ENCODE data around the gene PCDHGA10.
A peak's percentile ranks its signal among the peaks of the same experiment; 100 is the strongest.
"Not testable (repeated sequence)": the region's sequence is repeated elsewhere in the genome, so short reads cannot be mapped to it uniquely, and the experiment has no call there.

The PCDHGA10 gene

GRCh38 chr5:141419074-141419880 is 6.5 kb downstream of the PCDHGA10 start:
- H3K27me3 Mint-ChIP-seq: peaks cover 88% of the 10 kb centered on the region
- peaks cover 6% of the 10 kb centered on the region for H3K9me3 Mint-ChIP-seq
- peaks cover 14% of the 10 kb centered on the region for H3K36me3 Mint-ChIP-seq (ENCODE audit: insufficient read depth)
- no peak overlapping the region for H3K4me3 Mint-ChIP-seq
- H3K27ac Mint-ChIP-seq (ENCODE audit: low read depth): no peak overlapping the region
- DNase-seq (ENCODE audit: low spot score in 2 of 2): no peak
- ATAC-seq (replicated peaks; ENCODE audit: extremely low read depth, poor library complexity, severe bottlenecking): no peak
- H3K4me1 Mint-ChIP-seq: peaks cover 10% of the 10 kb centered on the region

- peaks cover 88% of the 10 kb centered on the region for H3K27me3 Mint-ChIP-seq
- peak within 1 kb of the TSS; percentile 61 for H3K27ac Mint-ChIP-seq (ENCODE audit: low read depth)
- H3K9me3 Mint-ChIP-seq: peaks cover 6% of the 10 kb centered on the region
- no peak for ATAC-seq (replicated peaks; ENCODE audit: extremely low read depth, poor library complexity, severe bottlenecking)
- peaks cover 6% of the 10 kb centered on the region for H3K4me1 Mint-ChIP-seq
- peaks cover 14% of the 10 kb centered on the region for H3K36me3 Mint-ChIP-seq (ENCODE audit: insufficient read depth)
- peak within 1 kb of the TSS; percentile 34 for H3K4me3 Mint-ChIP-seq
- DNase-seq (ENCODE audit: low spot score in 2 of 2): no peak
Observed at GRCh38 chr5:141420855-141421488, 8.2 kb downstream of the PCDHGA10 start, which contains the start of gene PCDHGA11. Gene PCDHGA11, plus strand, starts transcription at chr5:141421051. Its CDS starts 177 bp downstream, at chr5:141421228.

GRCh38 chr5:141421489-141421855 is 8.7 kb downstream of the PCDHGA10 start:
- H3K36me3 Mint-ChIP-seq (ENCODE audit: insufficient read depth): peaks cover 14% of the 10 kb centered on the region
- peak overlapping the region; percentile 34 for H3K4me3 Mint-ChIP-seq
- H3K27me3 Mint-ChIP-seq: peaks cover 88% of the 10 kb centered on the region
- DNase-seq (ENCODE audit: low spot score in 2 of 2) (no peak), ATAC-seq (replicated peaks; ENCODE audit: extremely low read depth, poor library complexity, severe bottlenecking) (no peak)
- H3K4me1 Mint-ChIP-seq: peaks cover 6% of the 10 kb centered on the region
- peaks cover 6% of the 10 kb centered on the region for H3K9me3 Mint-ChIP-seq
- H3K27ac Mint-ChIP-seq (ENCODE audit: low read depth): peak overlapping the region; percentile 61

GRCh38 chr5:141422742-141423291 is 10.0 kb downstream of the PCDHGA10 start:
- ATAC-seq (replicated peaks; ENCODE audit: extremely low read depth, poor library complexity, severe bottlenecking): no peak
- H3K27me3 Mint-ChIP-seq: peaks cover 83% of the 10 kb centered on the region
- no peak overlapping the region for H3K27ac Mint-ChIP-seq (ENCODE audit: low read depth)
- DNase-seq (ENCODE audit: low spot score in 2 of 2): no peak
- H3K9me3 Mint-ChIP-seq: peaks cover 4% of the 10 kb centered on the region
- H3K4me3 Mint-ChIP-seq: no peak overlapping the region
- H3K36me3 Mint-ChIP-seq (ENCODE audit: insufficient read depth): peaks cover 14% of the 10 kb centered on the region
- H3K4me1 Mint-ChIP-seq: peaks cover 6% of the 10 kb centered on the region

GRCh38 chr5:141427783-141428426 is 15.1 kb downstream of the PCDHGA10 start:
- H3K27ac Mint-ChIP-seq (ENCODE audit: low read depth): no peak overlapping the region
- H3K36me3 Mint-ChIP-seq (ENCODE audit: insufficient read depth): peaks cover 3% of the 10 kb centered on the region
- no peak overlapping the region for H3K4me3 Mint-ChIP-seq
- ATAC-seq (replicated peaks; ENCODE audit: extremely low read depth, poor library complexity, severe bottlenecking) (no peak), DNase-seq (ENCODE audit: low spot score in 2 of 2) (no peak)
- H3K4me1 Mint-ChIP-seq: peaks cover 6% of the 10 kb centered on the region
- H3K27me3 Mint-ChIP-seq: peaks cover 80% of the 10 kb centered on the region
- peaks cover 16% of the 10 kb centered on the region for H3K9me3 Mint-ChIP-seq

GRCh38 chr5:141430332-141431113 is 17.7 kb downstream of the PCDHGA10 start, which contains the start of gene PCDHGA12:
Gene PCDHGA12, plus strand, starts transcription at chr5:141430507. Its CDS starts 253 bp downstream, at chr5:141430760.
- DNase-seq (ENCODE audit: low spot score in 2 of 2) (no peak), ATAC-seq (replicated peaks; ENCODE audit: extremely low read depth, poor library complexity, severe bottlenecking) (no peak)
- H3K4me3 Mint-ChIP-seq: peak within 1 kb of the TSS; percentile 67
- H3K27me3 Mint-ChIP-seq: peaks cover 77% of the 10 kb centered on the region
- H3K36me3 Mint-ChIP-seq (ENCODE audit: insufficient read depth): peaks cover 3% of the 10 kb centered on the region
- H3K9me3 Mint-ChIP-seq: peaks cover 20% of the 10 kb centered on the region
- peaks cover 6% of the 10 kb centered on the region for H3K4me1 Mint-ChIP-seq
- peak within 1 kb of the TSS; percentile 74 for H3K27ac Mint-ChIP-seq (ENCODE audit: low read depth)

GRCh38 chr5:141431286-141431685 is 18.5 kb downstream of the PCDHGA10 start:
- peaks cover 3% of the 10 kb centered on the region for H3K36me3 Mint-ChIP-seq (ENCODE audit: insufficient read depth)
- H3K4me1 Mint-ChIP-seq: peaks cover 6% of the 10 kb centered on the region
- peaks cover 77% of the 10 kb centered on the region for H3K27me3 Mint-ChIP-seq
- H3K27ac Mint-ChIP-seq (ENCODE audit: low read depth): no peak overlapping the region
- ATAC-seq (replicated peaks; ENCODE audit: extremely low read depth, poor library complexity, severe bottlenecking) (no peak), DNase-seq (ENCODE audit: low spot score in 2 of 2) (no peak)
- H3K9me3 Mint-ChIP-seq: peaks cover 20% of the 10 kb centered on the region
- no peak overlapping the region for H3K4me3 Mint-ChIP-seq

GRCh38 chr5:141432308-141432707 is 19.5 kb downstream of the PCDHGA10 start:
- DNase-seq (ENCODE audit: low spot score in 2 of 2); H3K4me3 Mint-ChIP-seq; H3K36me3 Mint-ChIP-seq (ENCODE audit: insufficient read depth); H3K27ac Mint-ChIP-seq (ENCODE audit: low read depth); H3K4me1 Mint-ChIP-seq; ATAC-seq (replicated peaks; ENCODE audit: extremely low read depth, poor library complexity, severe bottlenecking): not testable (repeated sequence)
- H3K27me3 Mint-ChIP-seq: peaks cover 73% of the 10 kb centered on the region
- H3K9me3 Mint-ChIP-seq: peaks cover 20% of the 10 kb centered on the region

GRCh38 chr5:141432726-141433125 is 19.9 kb downstream of the PCDHGA10 start:
- DNase-seq (ENCODE audit: low spot score in 2 of 2); H3K4me1 Mint-ChIP-seq; H3K27ac Mint-ChIP-seq (ENCODE audit: low read depth); H3K36me3 Mint-ChIP-seq (ENCODE audit: insufficient read depth); ATAC-seq (replicated peaks; ENCODE audit: extremely low read depth, poor library complexity, severe bottlenecking); H3K4me3 Mint-ChIP-seq: not testable (repeated sequence)
- Mint-ChIP-seq H3K9me3 (peaks cover 20% of the 10 kb centered on the region), H3K27me3 (peaks cover 73% of the 10 kb centered on the region)

GRCh38 chr5:141434006-141434405 is 21.2 kb downstream of the PCDHGA10 start:
- ATAC-seq (replicated peaks; ENCODE audit: extremely low read depth, poor library complexity, severe bottlenecking): no peak
- Mint-ChIP-seq H3K27me3 (peaks cover 60% of the 10 kb centered on the region), H3K27ac (ENCODE audit: low read depth) (no peak overlapping the region), H3K4me1 (peaks cover 6% of the 10 kb centered on the region), H3K9me3 (peaks cover 14% of the 10 kb centered on the region), H3K36me3 (ENCODE audit: insufficient read depth) (peaks cover 3% of the 10 kb centered on the region), H3K4me3 (no peak overlapping the region)
- no peak for DNase-seq (ENCODE audit: low spot score in 2 of 2)

- Mint-ChIP-seq H3K9me3 (peaks cover 4% of the 10 kb centered on the region), H3K36me3 (ENCODE audit: insufficient read depth) (no peaks in the 10 kb centered on the region), H3K4me3 (no peak overlapping the region), H3K27me3 (peaks cover 37% of the 10 kb centered on the region), H3K27ac (ENCODE audit: low read depth) (no peak overlapping the region), H3K4me1 (no peaks in the 10 kb centered on the region)
- ATAC-seq (replicated peaks; ENCODE audit: extremely low read depth, poor library complexity, severe bottlenecking) (no peak), DNase-seq (ENCODE audit: low spot score in 2 of 2) (no peak)
Observed at GRCh38 chr5:141437221-141437620, 24.4 kb downstream of the PCDHGA10 start.
